NCI-H2227 treated with DMSO at 0.1 percent for 48 hours (cell line): ENCODE results near the gene GRIN2A.

ENCODE experiments used
- DNase-seq: peaks from one replicate; lab custom pipeline; 2025; lab: John Stamatoyannopoulos, UW

The GRIN2A gene

GRCh38 chr16:10181196-10182162 lies 749 bp downstream of the GRIN2A start:
- DNase-seq = no peak

- DNase-seq = no peak
Measured at GRCh38 chr16:10180771-10181163, 1.5 kb downstream of the GRIN2A start.

- no peak for DNase-seq
Measured at GRCh38 chr16:10180042-10180770, 2.0 kb downstream of the GRIN2A start.

GRCh38 chr16:10178526-10178925 lies 3.7 kb downstream of the GRIN2A start:
- DNase-seq = no peak

- DNase-seq = no peak
Measured at GRCh38 chr16:10178080-10178479, 4.1 kb downstream of the GRIN2A start.

- DNase-seq = no peak
Measured at GRCh38 chr16:10172848-10173655, 9.2 kb downstream of the GRIN2A start.

- no peak for DNase-seq
Measured at GRCh38 chr16:10171221-10171620, 11.0 kb downstream of the GRIN2A start.

GRCh38 chr16:10169904-10170410 lies 12.3 kb downstream of the GRIN2A start:
- no peak for DNase-seq

GRCh38 chr16:10169031-10169430 lies 13.2 kb downstream of the GRIN2A start:
- no peak for DNase-seq

GRCh38 chr16:10168258-10168657 lies 14.0 kb downstream of the GRIN2A start:
- DNase-seq = no peak

GRCh38 chr16:10165643-10166042 lies 16.6 kb downstream of the GRIN2A start:
- DNase-seq = no peak

GRCh38 chr16:10162981-10163380 lies 19.2 kb downstream of the GRIN2A start:
- DNase-seq = no peak

- no peak for DNase-seq
Measured at GRCh38 chr16:10156099-10156498, 26.1 kb downstream of the GRIN2A start.

GRCh38 chr16:10154389-10154788 lies 27.8 kb downstream of the GRIN2A start:
- DNase-seq = no peak

GRCh38 chr16:10153985-10154384 lies 28.2 kb downstream of the GRIN2A start:
- DNase-seq = no peak

GRCh38 chr16:10151718-10152117 lies 30.5 kb downstream of the GRIN2A start:
- no peak for DNase-seq

GRCh38 chr16:10150906-10151305 lies 31.3 kb downstream of the GRIN2A start:
- no peak for DNase-seq

GRCh38 chr16:10145542-10146035 lies 36.6 kb downstream of the GRIN2A start:
- no peak for DNase-seq

- DNase-seq = no peak
Measured at GRCh38 chr16:10141671-10142070, 40.6 kb downstream of the GRIN2A start.

- no peak for DNase-seq
Measured at GRCh38 chr16:10138881-10139280, 43.3 kb downstream of the GRIN2A start.

- no peak for DNase-seq
Measured at GRCh38 chr16:10137341-10137740, 44.9 kb downstream of the GRIN2A start.

- no peak for DNase-seq
Measured at GRCh38 chr16:10136916-10137315, 45.3 kb downstream of the GRIN2A start.
